Activated CD4-positive, alpha-beta T cell treated with anti-CD3 and anti-CD28 coated beads for 1 hour (primary cell): Measurements from ENCODE around the gene FNDC3A.
"Not testable (repeated sequence)": the region's sequence is repeated elsewhere in the genome, so short reads cannot be mapped to it uniquely, and the experiment has no call there.

Source experiments
- DNase-seq: peaks from one replicate; pipeline ENCODE4 v3.0.0-alpha.2; 2020

The FNDC3A gene

DNA sequence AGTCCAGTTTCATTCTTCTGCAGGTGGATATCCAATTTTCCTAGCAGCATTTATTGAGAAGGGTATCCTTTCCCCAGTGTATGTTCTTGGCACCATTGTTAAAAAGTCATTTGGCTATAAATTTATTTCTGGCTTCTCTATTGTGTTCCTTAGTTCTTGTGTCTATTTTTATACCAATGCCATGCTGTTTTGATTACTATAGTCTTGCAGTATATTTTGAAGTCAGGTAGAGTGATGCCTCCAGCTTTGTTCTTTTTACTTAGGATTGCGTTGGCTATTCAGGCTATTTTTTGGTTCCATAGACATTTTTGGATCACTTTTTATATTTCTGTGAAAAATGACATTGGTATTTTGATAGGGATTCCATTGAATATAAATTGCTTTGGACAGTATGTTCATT, 172.7 kb downstream of the FNDC3A start:
- no peak for DNase-seq

DNA sequence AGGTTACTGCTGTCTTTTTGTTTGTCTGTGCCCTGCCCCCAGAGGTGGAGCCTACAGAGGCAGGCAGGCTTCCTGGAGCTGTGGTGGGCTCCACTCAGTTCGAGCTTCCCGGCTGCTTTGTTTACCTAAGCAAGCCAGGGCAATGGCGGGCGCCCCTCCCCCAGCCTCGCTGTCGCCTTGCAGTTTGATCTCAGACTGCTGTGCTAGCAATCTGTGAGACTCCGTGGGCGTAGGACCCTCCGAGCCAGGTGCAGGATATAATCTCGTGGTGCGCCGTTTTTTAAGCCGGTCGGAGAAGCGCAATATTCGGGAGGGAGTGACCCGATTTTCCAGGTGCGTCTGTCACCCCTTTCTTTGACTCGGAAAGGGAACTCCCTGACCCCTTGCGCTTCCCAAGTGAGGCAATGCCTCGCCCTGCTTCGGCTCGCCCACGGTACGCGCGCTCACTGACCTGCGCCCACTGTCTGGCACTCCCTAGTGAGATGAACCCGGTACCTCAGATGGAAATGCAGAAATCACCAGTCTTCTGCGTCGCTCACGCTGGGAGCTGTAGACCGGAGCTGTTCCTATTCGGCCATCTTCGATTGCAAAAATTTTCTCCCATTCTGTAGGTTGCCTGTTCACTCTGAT, 182.4 kb downstream of the FNDC3A start:
- DNase-seq, result not testable (repeated sequence)

DNA sequence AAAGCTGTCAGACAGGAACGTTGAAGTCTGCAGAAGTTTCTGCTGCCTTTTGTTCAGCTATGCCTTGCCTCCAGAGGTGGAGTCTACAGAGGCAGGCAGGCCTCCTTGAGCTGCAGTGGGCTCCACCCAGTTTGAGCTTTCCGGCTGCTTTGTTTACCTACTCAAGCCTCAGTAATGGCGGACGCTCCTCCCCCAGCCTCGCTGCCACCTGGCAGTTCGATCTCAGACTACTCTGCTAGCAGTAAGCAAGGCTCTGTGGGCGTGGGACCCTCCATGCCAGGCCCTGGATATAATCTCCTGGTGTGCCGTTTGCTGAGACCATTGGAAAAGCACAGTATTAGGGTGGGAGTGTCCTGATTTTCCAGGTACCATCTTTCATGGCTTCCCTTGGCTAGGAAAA, 187.4 kb downstream of the FNDC3A start:
- not testable (repeated sequence) for DNase-seq

- no peak for DNase-seq
Observed at GRCh38 chr13:49164712-49165111, 189.0 kb downstream of the FNDC3A start.

DNA sequence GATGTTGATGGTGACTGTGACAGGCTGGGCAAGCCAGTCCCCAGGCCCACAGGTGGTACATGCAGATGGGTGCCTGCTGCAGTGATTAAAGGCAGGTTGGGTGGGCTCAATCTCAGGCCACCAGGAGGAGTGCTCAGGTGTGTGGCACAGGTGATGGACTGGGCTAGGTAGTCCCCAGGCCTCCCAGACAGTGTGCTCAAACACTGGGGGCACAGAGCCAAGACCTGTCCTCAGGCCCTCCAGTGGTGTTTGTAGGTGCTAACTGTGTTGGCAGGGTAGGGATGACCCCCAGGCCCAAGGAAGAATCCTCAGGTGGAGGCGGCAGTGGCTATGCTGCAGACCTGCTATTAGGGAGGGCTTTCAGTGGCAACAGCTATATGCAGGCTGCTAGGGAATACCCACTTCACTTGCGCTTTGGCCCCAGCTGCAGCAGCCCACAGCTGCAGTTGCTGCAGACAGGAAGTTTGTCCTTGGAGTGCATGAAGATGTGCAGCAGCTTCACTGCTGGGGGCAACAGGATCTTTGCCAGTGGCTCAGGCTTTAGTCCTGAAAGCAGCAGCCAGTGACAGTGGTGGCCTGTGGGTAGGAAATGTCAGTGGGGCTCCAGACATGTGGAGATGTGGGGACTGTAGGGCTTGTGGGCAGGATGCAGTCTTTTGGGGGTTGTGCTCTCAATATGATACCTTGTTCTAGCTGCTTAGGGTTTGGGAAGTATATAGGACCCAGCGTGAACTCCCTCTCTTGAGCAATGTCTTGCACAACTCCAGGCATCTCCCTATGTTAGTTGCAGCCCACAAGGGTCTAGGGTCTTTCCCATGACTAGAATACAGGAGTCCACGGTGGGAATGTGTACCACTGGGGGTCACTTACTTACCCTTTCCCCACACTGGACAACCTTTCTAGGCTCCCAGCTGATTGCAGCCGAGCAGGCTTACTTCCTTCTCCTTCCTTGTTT, 190.4 kb downstream of the FNDC3A start:
- DNase-seq, result no peak

- DNase-seq, result no peak
Observed at GRCh38 chr13:49171359-49171758, 195.6 kb downstream of the FNDC3A start.

DNA sequence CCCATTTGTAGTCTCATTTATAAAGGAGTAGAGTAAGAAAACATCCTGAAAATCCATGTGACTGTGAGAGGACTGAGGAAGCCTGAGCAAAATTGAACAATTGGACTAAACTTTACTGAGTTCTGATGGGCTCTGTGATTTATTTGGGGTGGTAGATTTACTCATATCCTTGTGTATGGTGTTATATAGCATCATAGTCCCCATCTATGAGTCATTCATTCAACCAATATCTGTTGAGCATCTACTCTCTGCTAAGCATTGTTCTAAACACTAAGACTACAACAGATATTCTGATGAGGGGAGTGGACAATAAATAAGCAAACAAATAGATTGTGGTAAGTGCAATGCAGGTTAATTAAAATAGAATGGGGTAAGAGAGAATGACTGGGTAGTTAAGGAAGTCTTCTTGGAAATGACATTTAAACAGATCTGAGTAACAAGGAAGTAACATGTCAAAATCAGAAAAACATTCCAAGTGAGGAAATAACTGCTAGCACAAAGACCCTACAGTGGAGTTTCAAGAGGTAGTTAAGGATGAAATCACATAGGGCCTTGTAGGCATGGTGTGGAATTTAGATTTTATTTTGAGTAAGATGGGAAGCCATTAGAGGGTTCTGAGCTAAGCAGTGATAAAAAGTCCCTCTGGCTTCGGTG, 208.1 kb downstream of the FNDC3A start:
- no peak for DNase-seq

GRCh38 chr13:49184621-49185020, 208.9 kb downstream of the FNDC3A start:
- DNase-seq, result no peak

DNA sequence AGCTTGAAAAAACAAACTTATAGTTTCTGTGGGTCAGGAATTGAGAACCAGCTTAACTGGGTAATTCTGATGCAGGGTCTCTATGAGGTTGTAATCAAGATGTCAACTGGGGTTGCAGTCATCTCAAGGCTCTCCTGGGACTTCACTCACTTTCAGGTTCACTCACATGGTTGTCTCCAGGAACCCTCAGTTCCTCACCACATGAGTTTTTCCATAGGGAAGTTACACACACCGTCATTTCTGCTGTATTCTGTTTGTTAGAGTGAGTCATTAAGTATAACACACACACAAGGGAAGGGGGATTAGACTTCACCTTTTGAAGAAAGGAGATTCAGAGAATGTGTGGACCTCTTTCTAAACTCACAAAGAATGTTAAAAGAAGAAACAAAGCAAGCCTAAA, 209.6 kb downstream of the FNDC3A start:
- no peak for DNase-seq

GRCh38 chr13:49190901-49191300, 215.2 kb downstream of the FNDC3A start:
- no peak for DNase-seq

DNA sequence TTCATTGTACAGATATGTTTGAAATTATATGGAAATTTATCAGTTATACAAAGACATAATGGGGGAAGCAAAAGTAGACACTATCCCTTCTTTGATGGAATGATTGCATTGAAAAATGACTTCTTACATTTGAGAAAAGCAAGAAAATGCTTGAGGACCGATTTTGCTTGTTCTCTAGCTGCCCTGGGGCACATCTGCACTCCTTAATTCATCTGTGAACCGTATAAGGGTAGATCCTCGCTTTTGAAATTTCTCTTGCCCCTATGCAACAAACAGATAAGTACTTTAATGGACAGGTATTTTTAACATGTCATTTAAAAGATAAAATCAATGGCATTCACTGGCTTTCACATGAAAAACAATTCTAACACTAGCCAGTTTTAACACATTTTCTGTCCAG, 230.9 kb downstream of the FNDC3A start:
- DNase-seq, result no peak

DNA sequence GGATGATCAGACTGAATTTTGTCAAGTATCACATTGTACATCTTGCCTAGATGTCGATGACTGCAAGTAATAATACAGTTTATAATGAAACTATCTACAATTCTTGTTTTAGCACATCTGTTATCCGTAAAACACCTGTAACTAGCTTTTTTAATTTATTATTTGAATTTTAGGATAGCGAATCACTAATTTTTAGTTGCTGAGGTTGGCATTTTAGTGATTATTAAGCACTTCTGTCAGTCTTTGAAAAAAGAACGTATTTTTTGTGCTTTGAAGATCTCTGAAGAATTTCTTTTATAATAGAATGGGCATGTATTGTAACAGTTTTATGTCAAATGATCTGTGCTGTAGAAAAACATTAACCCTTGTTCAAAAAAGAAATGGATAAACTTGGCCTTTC, 232.9 kb downstream of the FNDC3A start:
- DNase-seq, result no peak

- DNase-seq, result no peak
Observed at GRCh38 chr13:49210114-49210513, 234.4 kb downstream of the FNDC3A start.

DNA sequence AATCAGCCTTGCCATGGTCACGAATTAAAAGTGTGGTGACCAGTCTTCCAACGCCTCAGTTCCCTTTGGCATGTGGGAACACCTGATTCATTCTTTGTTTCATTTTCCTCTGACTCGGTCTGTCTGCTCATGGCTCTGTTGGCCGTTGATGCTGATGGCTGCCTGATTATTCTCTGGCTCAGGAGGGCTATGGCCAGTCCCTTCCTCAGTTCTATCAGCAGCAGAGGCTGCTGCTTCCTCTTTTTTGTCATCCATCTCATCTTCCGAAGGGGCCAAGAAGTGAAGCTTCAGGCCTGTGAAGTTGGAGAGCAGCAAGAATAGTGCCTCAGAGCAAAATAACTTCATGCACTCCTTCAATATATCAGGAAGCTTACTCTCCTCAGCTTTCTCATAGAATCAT, 235.0 kb downstream of the FNDC3A start:
- DNase-seq, result no peak

- no peak for DNase-seq
Observed at GRCh38 chr13:49213539-49213938, 237.8 kb downstream of the FNDC3A start.

DNA sequence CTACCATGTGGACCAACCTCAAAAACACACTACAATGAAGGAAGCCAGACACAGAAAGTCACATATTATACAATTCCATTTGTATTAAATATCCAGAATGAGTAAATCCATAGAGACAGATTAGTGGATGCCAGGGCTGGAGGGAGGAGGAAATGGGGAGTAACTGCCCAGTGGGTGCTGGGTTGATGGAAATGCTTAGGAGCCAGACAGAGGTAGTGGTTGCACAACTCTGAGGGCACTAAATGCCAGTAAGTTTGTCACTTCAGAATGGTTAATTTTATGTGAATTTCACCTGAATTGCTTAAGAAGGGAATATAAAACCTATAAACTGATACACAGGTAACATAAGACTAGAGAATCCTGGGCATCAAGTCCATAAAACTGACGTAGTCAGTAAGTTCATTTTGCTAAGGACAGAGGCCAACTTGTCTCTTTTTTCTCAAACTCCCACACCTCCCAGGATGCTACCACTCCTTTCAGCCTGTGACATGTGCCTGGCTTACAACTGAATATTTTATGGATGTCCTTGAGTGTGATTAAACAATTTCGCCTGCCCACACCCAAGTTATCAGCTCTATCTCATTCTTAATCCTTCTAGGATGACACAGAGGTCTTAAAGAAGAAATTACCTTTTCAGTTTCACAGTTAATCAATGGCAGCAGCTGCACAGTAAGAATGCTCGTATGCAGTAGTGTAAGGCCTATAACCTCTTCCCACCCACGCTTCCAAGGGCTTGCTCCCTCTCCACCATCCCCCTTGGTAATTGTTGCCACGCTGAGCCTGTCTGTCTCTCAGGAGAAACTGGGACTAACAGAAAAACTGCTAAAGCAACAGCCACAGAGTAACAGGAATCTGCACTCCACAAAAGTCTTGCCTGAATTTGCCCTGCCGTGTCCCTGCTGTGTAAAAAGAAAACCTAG, 238.5 kb downstream of the FNDC3A start:
- no peak for DNase-seq

GRCh38 chr13:49214917-49215376, 239.2 kb downstream of the FNDC3A start:
- DNase-seq, result no peak

GRCh38 chr13:49216334-49216733, 240.6 kb downstream of the FNDC3A start:
- no peak for DNase-seq

- no peak for DNase-seq
Observed at GRCh38 chr13:49217962-49218492, 242.3 kb downstream of the FNDC3A start.

GRCh38 chr13:49218493-49219051, 242.9 kb downstream of the FNDC3A start:
- no peak for DNase-seq

- DNase-seq, result no peak
Observed at GRCh38 chr13:49219647-49220035, 243.9 kb downstream of the FNDC3A start.
